Fibroblast of lung (primary cell): Measurements from ENCODE around the gene IL17B. TPM values are rescaled to one million over a fixed set of nuclear protein-coding genes. Genes with fewer than 3 reads are reported as not detected.
A peak's percentile ranks its signal among the peaks of the same experiment; 100 is the strongest.

Experiments used
- DNase-seq, 2 donors: peaks; one replicate each; pipeline versions ENCODE4 v3.0.0 to v3.0.0-alpha.2; 2010; ENCODE audit warnings: low read depth in 2 of 2
- H2AFZ ChIP-seq: 2 replicates; pipeline ENCODE4 v1.5.1; 2012; ENCODE audit warnings: low read length, control low read depth, inconsistent platforms
- H3K27ac ChIP-seq: 2 replicates; pipeline ENCODE4 v1.5.1; 2011; ENCODE audit warnings: low read length, control low read depth; ENCODE audit not compliant: insufficient read depth
- H3K27me3 ChIP-seq: 2 replicates; pipeline ENCODE4 v1.5.1; 2011; ENCODE audit warnings: mild to moderate bottlenecking, low read length; ENCODE audit not compliant: control insufficient read depth, insufficient read depth
- H3K36me3 ChIP-seq: 2 replicates; pipeline ENCODE4 v1.5.1; 2011; ENCODE audit warnings: low read length; ENCODE audit not compliant: control insufficient read depth, insufficient read depth
- H3K4me1 ChIP-seq: 2 replicates; pipeline ENCODE4 v1.5.1; 2011; ENCODE audit warnings: low read length; ENCODE audit not compliant: control insufficient read depth, insufficient read depth; ENCODE audit errors: extremely low read depth
- H3K4me2 ChIP-seq: 2 replicates; pipeline ENCODE4 v1.5.1; 2011; ENCODE audit warnings: low read length, control low read depth; ENCODE audit not compliant: insufficient read depth; ENCODE audit errors: extremely low read depth
- H3K4me3 ChIP-seq, 4 experiments: fragments of 200-600 bp in 1 of 4; sonication (generic) in 1 of 4; replicated peaks in 1 of 4; 2 replicates each; pipeline ENCODE4 v1.5.1; 2011 to 2016; ENCODE audit warnings: low read length in 4 of 4, low read depth in 3 of 4, mild to moderate bottlenecking in 3 of 4, control low read depth in 2 of 4, inconsistent platforms in 1 of 4, mixed read lengths in 1 of 4; ENCODE audit not compliant: insufficient read depth in 1 of 4; ENCODE audit errors: control extremely low read depth in 1 of 4
- H3K79me2 ChIP-seq: 2 replicates; pipeline ENCODE4 v1.5.1; 2012; ENCODE audit warnings: mild to moderate bottlenecking, low read length, inconsistent platforms; ENCODE audit not compliant: control insufficient read depth, insufficient read depth
- H3K9ac ChIP-seq: 2 replicates; pipeline ENCODE4 v1.5.1; 2011; ENCODE audit warnings: mild to moderate bottlenecking, low read length, control low read depth; ENCODE audit not compliant: insufficient read depth
- H3K9me3 ChIP-seq: 2 replicates; pipeline ENCODE4 v1.5.1; 2012; ENCODE audit warnings: low read depth, low read length; ENCODE audit not compliant: control insufficient read depth, insufficient read depth
- H4K20me1 ChIP-seq: 2 replicates; pipeline ENCODE4 v1.5.1; 2011; ENCODE audit warnings: low read length; ENCODE audit not compliant: control insufficient read depth, insufficient read depth; ENCODE audit errors: extremely low read depth
- CTCF ChIP-seq, 2 donors: IDR thresholded peaks in 1 of 2; conservative IDR thresholded peaks in 1 of 2; 1 replicate in 1 of 2; 2 replicates in 1 of 2; pipeline ENCODE4 v1.5.1; 2011 to 2012; ENCODE audit warnings: low read length in 2 of 2, control low read depth in 1 of 2, inconsistent platforms in 1 of 2, low read depth in 1 of 2, mild to moderate bottlenecking in 1 of 2
- EZH2 ChIP-seq: IDR thresholded peaks from 2 replicates; pipeline ENCODE4 v1.5.1; 2012; ENCODE audit warnings: low read length, control low read depth, mild to moderate bottlenecking; ENCODE audit errors: missing control alignments
- polyA plus RNA-seq, 2 donors: library from polyadenylated mRNA; depleted of rRNA in 1 of 2; stranded (reverse) in 1 of 2; unstranded in 1 of 2; fragments of >200 nt; gene quantifications; 2 replicates each; pipeline ENCODE4 v1.2.1, GENCODE V29; 2011 to 2012; ENCODE audit warnings: missing spikeins in 1 of 2
- total RNA-seq: library from RNA; depleted of rRNA; stranded (reverse); fragments of >200 nt; gene quantifications from 2 replicates; pipeline ENCODE4 v1.2.1, GENCODE V29; 2014

Gene IL17B
- total and polyA plus RNA-seq, 2 donors (not counting 1 experiment from before 2014, with no cell fraction given), result 0.34 TPM; not detected in 1

- Histone ChIP-seq H3K4me1 (peaks cover 77% of the 10 kb centered on the region), H3K27me3 (no peaks in the 10 kb centered on the region), H3K79me2 (peaks cover 70% of the 10 kb centered on the region), H3K9ac (peak overlapping the region; percentile 52), H3K27ac (peak overlapping the region; percentile 92), H3K4me2 (peak overlapping the region; percentile 83), H3K9me3 (no peaks in the 10 kb centered on the region), H3K36me3 (peaks cover 10% of the 10 kb centered on the region), H4K20me1 (no peaks in the 10 kb centered on the region), H3K4me3 (peak overlapping the region in 3 of 4 experiments; percentile 3 to 7 (median 4)), H2AFZ (no peak overlapping the region)
- TF ChIP-seq CTCF (conservative IDR thresholded peaks at IDR 0.05 in 1 of 2, IDR thresholded peaks at IDR 0.05 in 1 of 2; ENCODE audit: low read depth in 1 of 2, low read length in 2 of 2), result no peak
- no peak for TF ChIP-seq EZH2
- peak; percentile 53 to 90 for DNase-seq
Observed at GRCh38 chr5:149416987-149417710, 38.1 kb upstream of the IL17B start.

GRCh38 chr5:149415066-149415967 is 36.2 kb upstream of the IL17B start:
- TF ChIP-seq CTCF (conservative IDR thresholded peaks at IDR 0.05 in 1 of 2, IDR thresholded peaks at IDR 0.05 in 1 of 2; ENCODE audit: low read depth in 1 of 2, low read length in 2 of 2), result no peak
- TF ChIP-seq EZH2, result no peak
- Histone ChIP-seq H3K27ac (peak overlapping the region; percentile 92), H3K9ac (peak overlapping the region; percentile 34), H4K20me1 (no peaks in the 10 kb centered on the region), H3K27me3 (no peaks in the 10 kb centered on the region), H3K36me3 (peaks cover 15% of the 10 kb centered on the region), H3K9me3 (no peaks in the 10 kb centered on the region), H3K4me3 (no peak overlapping the region), H3K4me1 (peaks cover 71% of the 10 kb centered on the region), H3K4me2 (no peak overlapping the region), H3K79me2 (peaks cover 82% of the 10 kb centered on the region), H2AFZ (no peak overlapping the region)
- DNase-seq, result peak in 1 of 2 donors; percentile 53
